Activated naive CD8-positive, alpha-beta T cell treated with anti-CD3 and anti-CD28 coated beads for 36 hours (primary cell): ENCODE results near the gene STX11. TPM values are rescaled to one million over a fixed set of nuclear protein-coding genes. Genes with fewer than 3 reads are reported as not detected.
"Not testable (repeated sequence)": the region's sequence is repeated elsewhere in the genome, so short reads cannot be mapped to it uniquely, and the experiment has no call there.

Experiments
- DNase-seq: peaks from one replicate; pipeline ENCODE4 v3.0.0; 2021
- H3K27ac Mint-ChIP-seq: one replicate; pipeline ENCODE4 v1.8.0; 2022; ENCODE audit warnings: mild to moderate bottlenecking, moderate library complexity, mixed read lengths
- H3K27me3 Mint-ChIP-seq: one replicate; pipeline ENCODE4 v1.8.0; 2022; ENCODE audit warnings: mild to moderate bottlenecking, mixed read lengths
- H3K36me3 Mint-ChIP-seq: one replicate; pipeline ENCODE4 v1.8.0; 2021; ENCODE audit warnings: mild to moderate bottlenecking, mixed read lengths
- H3K4me1 Mint-ChIP-seq: one replicate; pipeline ENCODE4 v1.8.0; 2021; ENCODE audit warnings: mixed read lengths
- H3K4me3 Mint-ChIP-seq: one replicate; pipeline ENCODE4 v1.8.0; 2022; ENCODE audit warnings: mild to moderate bottlenecking, moderate library complexity, mixed read lengths
- H3K9me3 Mint-ChIP-seq: one replicate; pipeline ENCODE4 v1.8.0; 2022; ENCODE audit warnings: mixed read lengths
- total RNA-seq, 2 experiments: library from RNA; stranded (reverse); gene quantifications; one replicate each; pipeline ENCODE4 v1.2.3, GENCODE V29; 2021

Gene STX11
- total RNA-seq, 2 experiments from 2014 or later: 38.5 to 39.0 TPM

DNA sequence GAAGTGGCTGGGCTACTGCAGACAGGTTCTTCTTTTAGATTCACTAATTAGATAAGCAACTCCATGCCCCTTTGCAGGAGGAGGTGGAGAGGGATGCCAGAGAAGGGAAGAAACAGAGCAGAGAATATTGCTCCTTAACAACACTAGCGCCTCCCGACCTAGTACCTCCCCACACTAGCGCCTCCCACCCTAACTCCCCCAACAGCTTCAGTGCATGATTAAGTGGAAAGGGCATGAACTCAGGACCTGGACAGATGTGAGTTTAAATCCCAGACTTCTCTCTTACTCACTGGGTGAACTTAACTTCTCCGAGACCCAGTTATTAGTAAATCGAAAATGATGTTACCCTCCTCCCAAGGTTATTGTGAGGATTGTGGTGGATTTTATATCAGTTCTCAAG lies 25.7 kb downstream of the STX11 start:
- Mint-ChIP-seq H3K4me1 (peaks cover 31% of the 10 kb centered on the region), H3K36me3 (peaks cover 44% of the 10 kb centered on the region), H3K4me3 (no peak overlapping the region), H3K27me3 (no peaks in the 10 kb centered on the region), H3K9me3 (no peaks in the 10 kb centered on the region), H3K27ac (no peak overlapping the region)
- no peak for DNase-seq

DNA sequence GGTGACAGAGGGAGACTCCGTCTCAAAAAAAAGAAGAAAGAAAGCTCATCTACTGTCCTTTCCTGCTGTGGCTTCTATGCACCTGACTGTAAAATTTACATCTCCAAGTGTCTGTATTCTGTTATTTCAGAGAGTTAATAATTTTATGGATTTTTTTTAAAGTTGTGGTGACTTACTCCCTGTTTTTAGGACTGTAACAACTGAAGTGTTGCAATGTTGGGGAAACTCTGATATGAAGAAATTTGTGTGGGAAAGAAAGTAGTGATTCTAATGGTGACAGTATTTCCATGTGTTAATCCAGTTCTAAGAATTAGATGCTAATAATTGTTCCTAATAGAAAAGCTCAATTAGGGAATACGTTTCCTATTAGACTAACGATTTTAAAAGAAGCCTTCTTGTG lies 27.4 kb downstream of the STX11 start:
- peaks cover 42% of the 10 kb centered on the region for H3K36me3 Mint-ChIP-seq
- H3K27me3 Mint-ChIP-seq: no peaks in the 10 kb centered on the region
- no peak overlapping the region for H3K27ac Mint-ChIP-seq
- no peaks in the 10 kb centered on the region for H3K9me3 Mint-ChIP-seq
- no peak overlapping the region for H3K4me3 Mint-ChIP-seq
- DNase-seq: no peak
- H3K4me1 Mint-ChIP-seq: peaks cover 40% of the 10 kb centered on the region

DNA sequence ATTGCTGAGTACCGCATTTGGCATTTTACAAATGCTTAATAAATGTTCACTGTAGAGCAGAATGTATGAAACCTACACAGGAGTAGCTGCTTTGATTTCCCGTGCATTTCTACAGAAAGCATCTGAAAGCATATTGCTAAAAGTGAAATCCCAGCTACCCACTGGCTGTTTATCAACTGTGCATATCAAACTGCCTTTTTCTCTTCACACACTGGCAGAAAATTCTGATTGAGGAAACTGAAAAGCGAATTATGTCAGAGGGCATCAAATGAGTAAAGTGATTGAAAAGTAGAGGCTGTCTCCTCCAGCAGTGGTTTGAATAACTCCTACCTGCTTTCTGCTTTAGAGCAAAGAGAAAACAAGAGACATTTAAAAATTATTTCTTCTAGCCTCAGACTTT lies 28.0 kb downstream of the STX11 start:
- H3K27ac Mint-ChIP-seq: no peak overlapping the region
- peaks cover 46% of the 10 kb centered on the region for H3K4me1 Mint-ChIP-seq
- peaks cover 36% of the 10 kb centered on the region for H3K36me3 Mint-ChIP-seq
- no peaks in the 10 kb centered on the region for H3K9me3 Mint-ChIP-seq
- no peaks in the 10 kb centered on the region for H3K27me3 Mint-ChIP-seq
- DNase-seq: no peak
- H3K4me3 Mint-ChIP-seq: no peak overlapping the region

DNA sequence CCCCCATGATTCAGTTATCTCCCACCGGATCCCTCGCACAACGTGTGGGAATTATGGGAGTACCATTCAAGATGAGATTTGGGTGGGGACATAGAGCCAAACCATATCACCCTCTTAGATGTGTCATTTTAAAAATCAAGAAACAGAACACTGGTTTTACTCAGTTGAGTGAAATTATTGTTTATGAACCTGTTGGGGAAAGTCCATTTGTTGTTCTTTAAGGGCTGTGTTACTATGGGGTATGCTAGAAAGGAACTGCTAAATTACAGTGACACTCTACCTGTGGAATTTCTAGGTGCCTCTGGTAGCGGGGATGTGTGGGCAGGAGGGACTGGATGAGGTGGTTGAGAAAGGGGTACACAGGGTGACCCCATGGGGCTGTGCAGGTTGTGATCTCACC lies 28.9 kb downstream of the STX11 start:
- Mint-ChIP-seq H3K4me3 (no peak overlapping the region), H3K27ac (no peak overlapping the region), H3K9me3 (no peaks in the 10 kb centered on the region), H3K4me1 (peaks cover 51% of the 10 kb centered on the region), H3K36me3 (peaks cover 34% of the 10 kb centered on the region), H3K27me3 (no peaks in the 10 kb centered on the region)
- DNase-seq: no peak

DNA sequence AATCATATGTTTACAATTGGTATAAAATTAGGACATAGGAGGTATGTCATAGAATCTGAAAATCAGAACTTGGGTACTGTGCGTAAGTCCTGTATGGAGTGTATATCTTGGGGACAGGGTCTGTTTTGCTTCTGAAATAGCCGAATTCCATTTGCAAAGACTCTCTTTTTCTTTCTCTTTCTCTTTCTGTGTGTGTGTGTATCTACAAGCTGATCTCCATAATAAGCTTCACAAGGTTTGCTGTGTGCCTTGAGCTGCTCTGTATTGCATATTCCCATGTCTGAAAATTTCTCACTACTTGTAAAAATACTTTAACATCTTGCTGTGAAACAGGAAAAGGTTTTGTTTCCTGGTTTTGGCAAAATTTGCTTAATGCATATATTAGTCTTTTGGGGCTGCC lies 29.5 kb downstream of the STX11 start:
- H3K27ac Mint-ChIP-seq: no peak overlapping the region
- H3K36me3 Mint-ChIP-seq: peaks cover 37% of the 10 kb centered on the region
- H3K9me3 Mint-ChIP-seq: no peaks in the 10 kb centered on the region
- H3K4me3 Mint-ChIP-seq: no peak overlapping the region
- no peaks in the 10 kb centered on the region for H3K27me3 Mint-ChIP-seq
- no peak for DNase-seq
- peaks cover 54% of the 10 kb centered on the region for H3K4me1 Mint-ChIP-seq

DNA sequence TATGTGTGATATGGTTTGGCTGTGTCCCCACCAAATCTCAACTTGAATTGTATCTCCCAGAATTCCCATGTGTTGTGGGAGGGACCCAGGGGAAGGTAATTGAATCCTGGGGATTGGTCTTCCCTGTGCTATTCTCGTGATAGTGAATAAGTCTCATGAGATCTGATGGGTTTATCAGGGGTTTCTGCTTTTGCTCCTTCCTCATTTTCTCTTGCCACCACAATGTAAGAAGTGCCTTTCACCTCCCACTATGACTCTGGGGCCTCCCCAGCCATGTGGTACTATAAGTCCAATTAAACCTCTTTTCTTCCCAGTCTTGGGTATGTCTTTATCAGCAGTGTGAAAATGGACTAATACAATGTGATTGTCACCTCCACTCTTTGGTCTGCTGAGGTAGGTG lies 30.0 kb downstream of the STX11 start:
- Mint-ChIP-seq H3K4me1 (peaks cover 54% of the 10 kb centered on the region), H3K36me3 (peaks cover 39% of the 10 kb centered on the region)
- not testable (repeated sequence) for H3K4me3 Mint-ChIP-seq, H3K9me3 Mint-ChIP-seq, H3K27me3 Mint-ChIP-seq, H3K27ac Mint-ChIP-seq, DNase-seq

DNA sequence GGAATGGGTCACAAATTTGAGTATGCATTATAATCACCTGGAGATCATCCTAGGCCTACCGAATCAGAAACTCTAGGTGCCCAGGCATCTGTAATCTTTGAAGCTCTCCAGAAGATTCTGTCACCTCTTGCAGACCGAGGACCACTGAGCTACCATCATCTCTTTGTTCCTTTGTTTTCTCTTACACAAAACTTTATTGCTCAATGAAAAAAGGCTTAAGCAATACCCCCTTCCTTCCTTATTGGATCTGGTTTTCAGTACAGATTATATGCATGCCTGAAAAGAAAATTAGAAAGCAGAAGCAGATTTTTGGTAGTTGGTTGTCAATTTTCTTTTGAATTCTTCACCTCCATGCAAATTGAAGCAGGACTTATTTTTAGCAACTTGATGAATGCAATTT lies 31.3 kb downstream of the STX11 start:
- DNase-seq: no peak
- no peaks in the 10 kb centered on the region for H3K27me3 Mint-ChIP-seq
- no peaks in the 10 kb centered on the region for H3K9me3 Mint-ChIP-seq
- peaks cover 54% of the 10 kb centered on the region for H3K4me1 Mint-ChIP-seq
- H3K27ac Mint-ChIP-seq: no peak overlapping the region
- H3K4me3 Mint-ChIP-seq: no peak overlapping the region
- peaks cover 46% of the 10 kb centered on the region for H3K36me3 Mint-ChIP-seq

DNA sequence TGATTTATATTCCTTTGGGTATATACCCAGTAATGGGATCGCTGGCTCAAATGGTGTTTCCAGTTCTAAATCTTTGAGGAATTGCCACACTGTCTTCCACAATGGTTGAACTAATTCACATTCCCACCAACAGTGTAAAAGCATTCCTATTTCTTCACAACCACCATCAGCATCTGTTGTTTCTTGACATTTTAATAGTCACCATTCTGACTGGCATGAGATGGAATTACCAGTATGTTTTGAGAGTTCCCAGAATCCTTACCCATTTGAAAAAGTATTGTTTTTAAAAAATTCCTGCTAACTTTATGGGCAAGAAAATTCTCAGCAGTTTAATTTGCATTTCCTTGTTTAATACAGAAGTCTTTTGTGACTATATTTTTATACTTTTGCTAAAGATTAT lies 33.9 kb downstream of the STX11 start:
- H3K27ac Mint-ChIP-seq, DNase-seq, H3K4me3 Mint-ChIP-seq, H3K9me3 Mint-ChIP-seq, H3K27me3 Mint-ChIP-seq: not testable (repeated sequence)
- Mint-ChIP-seq H3K36me3 (peaks cover 61% of the 10 kb centered on the region), H3K4me1 (peaks cover 38% of the 10 kb centered on the region)

DNA sequence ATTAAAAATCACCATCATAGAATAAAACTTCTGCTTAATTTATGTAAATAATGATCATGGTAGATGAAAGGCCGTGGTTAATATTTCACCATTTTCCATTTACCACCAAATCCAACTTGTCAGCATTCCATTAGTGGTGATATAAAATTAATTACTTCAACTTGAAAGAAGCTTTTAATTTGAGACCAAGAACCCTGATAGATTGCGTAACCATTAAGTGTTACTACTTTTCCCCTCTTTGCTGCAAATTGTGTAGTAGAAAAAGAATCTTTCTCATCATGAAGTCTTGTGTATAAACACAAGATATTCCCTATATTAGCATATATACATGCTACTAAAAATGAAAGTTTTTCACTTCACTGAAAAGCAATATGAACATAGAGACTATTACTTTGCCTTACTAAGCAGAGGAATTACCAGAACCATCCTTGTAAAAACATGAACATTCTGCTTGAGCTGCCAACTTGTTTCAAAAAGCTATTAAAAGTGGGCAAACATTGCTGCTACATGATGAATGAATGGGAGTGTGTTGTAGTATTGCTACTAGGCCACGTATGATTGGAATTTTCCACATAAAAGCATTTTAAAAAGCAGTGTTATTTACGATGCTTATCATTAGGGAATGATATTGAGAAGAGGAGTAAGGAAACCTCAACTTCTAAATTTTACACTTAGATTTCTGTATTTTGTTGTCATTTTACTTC lies 35.0 kb downstream of the STX11 start:
- Mint-ChIP-seq H3K27ac (no peak overlapping the region), H3K4me1 (peaks cover 31% of the 10 kb centered on the region), H3K36me3 (peaks cover 70% of the 10 kb centered on the region), H3K9me3 (no peaks in the 10 kb centered on the region), H3K27me3 (no peaks in the 10 kb centered on the region), H3K4me3 (no peak overlapping the region)
- no peak for DNase-seq

DNA sequence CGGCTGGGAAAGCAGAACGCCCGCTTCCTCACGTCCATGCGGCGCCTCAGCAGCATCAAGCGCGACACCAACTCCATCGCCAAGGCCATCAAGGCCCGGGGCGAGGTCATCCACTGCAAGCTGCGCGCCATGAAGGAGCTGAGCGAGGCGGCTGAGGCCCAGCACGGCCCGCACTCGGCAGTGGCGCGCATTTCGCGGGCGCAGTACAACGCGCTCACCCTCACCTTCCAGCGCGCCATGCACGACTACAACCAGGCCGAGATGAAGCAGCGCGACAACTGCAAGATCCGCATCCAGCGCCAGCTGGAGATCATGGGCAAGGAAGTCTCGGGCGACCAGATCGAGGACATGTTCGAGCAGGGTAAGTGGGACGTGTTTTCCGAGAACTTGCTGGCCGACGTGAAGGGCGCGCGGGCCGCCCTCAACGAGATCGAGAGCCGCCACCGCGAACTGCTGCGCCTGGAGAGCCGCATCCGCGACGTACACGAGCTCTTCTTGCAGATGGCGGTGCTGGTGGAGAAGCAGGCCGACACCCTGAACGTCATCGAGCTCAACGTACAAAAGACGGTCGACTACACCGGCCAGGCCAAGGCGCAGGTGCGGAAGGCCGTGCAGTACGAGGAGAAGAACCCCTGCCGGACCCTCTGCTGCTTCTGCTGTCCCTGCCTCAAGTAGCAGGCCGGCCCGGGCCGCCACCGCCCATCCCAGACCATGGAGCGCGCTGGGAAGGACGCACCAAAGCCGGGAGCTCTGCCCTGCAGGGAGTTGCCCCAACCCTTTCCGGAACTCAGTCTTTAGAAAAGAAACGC lies 36.7 kb downstream of the STX11 start:
- H3K27ac Mint-ChIP-seq: no peak overlapping the region
- H3K36me3 Mint-ChIP-seq: peaks cover 57% of the 10 kb centered on the region
- H3K4me3 Mint-ChIP-seq: no peak overlapping the region
- peaks cover 21% of the 10 kb centered on the region for H3K4me1 Mint-ChIP-seq
- DNase-seq: no peak
- no peaks in the 10 kb centered on the region for H3K27me3 Mint-ChIP-seq
- no peaks in the 10 kb centered on the region for H3K9me3 Mint-ChIP-seq

DNA sequence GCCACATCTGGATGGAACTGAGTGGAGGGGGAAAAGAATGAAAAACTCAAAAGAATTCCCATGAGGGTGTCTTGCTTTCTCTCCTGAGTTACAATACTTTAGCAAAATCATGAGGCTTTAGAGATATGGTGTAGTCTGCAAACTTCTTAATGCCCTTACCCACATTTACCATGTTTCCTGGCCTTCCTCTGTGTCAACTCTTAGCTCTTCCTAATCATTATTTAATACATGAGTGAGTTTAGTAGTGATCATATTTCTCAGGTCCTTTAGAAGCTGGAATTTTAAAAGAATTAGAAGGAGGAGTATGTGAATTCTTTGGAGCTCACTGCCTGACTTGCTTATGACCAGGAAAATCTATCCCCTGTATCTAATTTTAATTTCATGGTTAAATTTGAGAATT lies 39.0 kb downstream of the STX11 start:
- Mint-ChIP-seq H3K4me3 (no peak overlapping the region), H3K27me3 (no peaks in the 10 kb centered on the region), H3K36me3 (peaks cover 45% of the 10 kb centered on the region), H3K9me3 (no peaks in the 10 kb centered on the region), H3K4me1 (peaks cover 7% of the 10 kb centered on the region), H3K27ac (no peak overlapping the region)
- DNase-seq: no peak

DNA sequence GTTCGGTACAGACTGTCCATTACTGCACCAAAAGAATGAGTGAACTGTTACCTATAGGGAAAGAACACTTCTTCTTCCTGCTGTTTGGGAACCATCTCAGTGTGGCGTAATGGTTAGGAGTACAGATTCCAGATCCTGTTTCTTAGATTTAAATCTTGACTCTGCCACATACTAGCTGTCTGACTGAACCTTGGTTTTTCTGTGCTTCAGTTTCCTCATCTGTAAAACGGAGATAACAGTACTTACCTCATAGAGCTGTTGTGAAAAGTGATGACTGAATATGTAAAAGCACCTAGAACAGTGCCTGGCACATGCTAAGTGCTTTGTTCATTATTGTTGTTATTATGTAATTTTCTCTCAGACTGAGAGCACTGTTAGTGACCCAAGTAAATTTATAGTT lies 39.8 kb downstream of the STX11 start:
- Mint-ChIP-seq H3K27ac (no peak overlapping the region), H3K36me3 (peaks cover 40% of the 10 kb centered on the region), H3K4me1 (peaks cover 3% of the 10 kb centered on the region), H3K4me3 (no peak overlapping the region), H3K9me3 (no peaks in the 10 kb centered on the region), H3K27me3 (no peaks in the 10 kb centered on the region)
- DNase-seq: no peak

DNA sequence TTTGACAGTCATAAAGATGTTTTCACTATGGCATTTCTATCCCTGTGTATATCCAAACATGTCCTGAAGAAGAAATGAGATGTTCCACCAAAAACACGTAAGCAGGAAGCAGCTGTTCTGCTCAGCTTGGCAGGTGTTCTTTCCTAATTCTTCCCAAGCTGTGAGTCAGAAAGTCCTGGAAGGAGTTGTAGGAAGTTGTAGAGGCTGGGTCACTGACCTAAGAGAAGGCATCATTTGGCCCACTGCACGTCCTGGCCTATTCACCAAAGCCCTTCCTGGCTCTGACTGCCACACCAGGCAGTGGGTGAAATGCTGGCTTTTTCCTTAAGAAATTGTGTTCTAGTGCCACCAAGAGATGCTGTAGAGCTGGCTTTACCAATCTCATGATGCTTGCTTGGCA lies 40.3 kb downstream of the STX11 start:
- peaks cover 3% of the 10 kb centered on the region for H3K4me1 Mint-ChIP-seq
- H3K9me3 Mint-ChIP-seq: no peaks in the 10 kb centered on the region
- no peak for DNase-seq
- no peak overlapping the region for H3K4me3 Mint-ChIP-seq
- no peaks in the 10 kb centered on the region for H3K27me3 Mint-ChIP-seq
- H3K27ac Mint-ChIP-seq: no peak overlapping the region
- H3K36me3 Mint-ChIP-seq: peaks cover 36% of the 10 kb centered on the region

DNA sequence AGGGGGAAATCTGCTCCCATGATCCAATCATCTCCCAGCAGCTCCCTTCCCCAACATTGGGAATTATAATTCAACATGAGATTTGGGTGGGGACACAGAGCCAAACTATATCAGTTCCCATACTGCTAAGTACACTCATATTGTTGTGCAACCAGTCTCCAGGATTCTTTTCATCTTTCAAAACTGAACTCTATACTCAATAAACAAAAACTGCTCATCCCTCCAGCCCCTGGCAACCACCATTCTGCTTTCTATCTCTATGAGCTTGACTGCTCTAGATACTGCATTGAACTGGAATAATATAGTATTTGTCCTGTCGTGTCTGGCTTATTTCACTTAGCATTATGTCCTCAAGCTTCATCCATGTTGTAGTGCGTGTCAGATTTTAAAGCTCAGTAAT lies 42.9 kb downstream of the STX11 start:
- DNase-seq: no peak
- Mint-ChIP-seq H3K27me3 (no peaks in the 10 kb centered on the region), H3K4me1 (peaks cover 6% of the 10 kb centered on the region), H3K9me3 (peaks cover 2% of the 10 kb centered on the region), H3K36me3 (peaks cover 17% of the 10 kb centered on the region), H3K27ac (no peak overlapping the region), H3K4me3 (no peak overlapping the region)

DNA sequence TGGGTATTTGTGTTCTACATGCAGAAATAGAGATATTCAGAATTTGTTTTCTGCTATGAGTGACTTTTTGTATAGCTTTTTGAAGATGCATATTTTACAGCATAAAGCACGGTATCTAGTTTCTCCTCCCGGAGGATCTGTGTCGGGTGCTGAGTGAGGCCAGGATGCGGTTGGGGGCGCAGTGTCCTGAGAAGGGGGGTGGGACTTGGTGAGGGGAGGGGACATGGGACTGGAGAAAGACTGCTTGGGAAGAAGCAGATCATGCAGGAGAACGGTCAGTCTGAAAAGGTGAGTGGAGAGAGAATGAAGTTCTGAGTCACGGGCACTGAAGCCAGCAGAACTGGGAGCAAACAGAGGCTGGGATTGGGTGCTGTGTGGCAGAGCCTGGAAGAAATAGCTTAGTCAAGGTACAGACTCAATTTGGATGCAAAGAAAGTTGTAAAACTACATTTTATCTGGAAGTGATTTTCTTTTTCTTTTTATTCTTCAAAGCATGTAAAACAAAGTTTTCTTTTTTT lies 44.0 kb downstream of the STX11 start:
- Mint-ChIP-seq H3K36me3 (peaks cover 12% of the 10 kb centered on the region), H3K9me3 (peaks cover 8% of the 10 kb centered on the region), H3K4me1 (peaks cover 10% of the 10 kb centered on the region)

More for the DNA sequence above, 44.0 kb downstream of the STX11 start:
- no peaks in the 10 kb centered on the region for H3K27me3 Mint-ChIP-seq
- no peak for DNase-seq
- no peak overlapping the region for H3K4me3 Mint-ChIP-seq
- H3K27ac Mint-ChIP-seq: no peak overlapping the region
